EL (cell line): ENCODE data around the gene ARID3C.

Experiments used
- DNase-seq: peaks from one replicate; pipeline ENCODE4 v3.0.0-alpha.2; 2016

ARID3C gene

GRCh38 chr9:34592895-34593601 lies 35.8 kb downstream of the ARID3C start:
- no peak for DNase-seq

GRCh38 chr9:34591917-34592866 lies 36.7 kb downstream of the ARID3C start:
- no peak for DNase-seq

- DNase-seq: peak; percentile 75
These were observed 37.5 kb downstream of the ARID3C start for GRCh38 chr9:34591248-34591916.

GRCh38 chr9:34590381-34591247 lies 38.3 kb downstream of the ARID3C start:
- DNase-seq: no peak

GRCh38 chr9:34589636-34590380 lies 39.1 kb downstream of the ARID3C start, which contains the start of gene CNTFR:
Gene CNTFR (minus strand): TSS chr9:34589724. CDS start chr9:34568981, 20,743 bp downstream.
- DNase-seq: no peak

- DNase-seq: no peak
These were observed 39.9 kb downstream of the ARID3C start for GRCh38 chr9:34588671-34589635.

GRCh38 chr9:34587271-34587670 lies 41.6 kb downstream of the ARID3C start:
- no peak for DNase-seq

GRCh38 chr9:34585946-34586669 lies 42.8 kb downstream of the ARID3C start:
- DNase-seq: no peak

- no peak for DNase-seq
These were observed 43.9 kb downstream of the ARID3C start for GRCh38 chr9:34584970-34585369.

- DNase-seq: no peak
These were observed 46.1 kb downstream of the ARID3C start for GRCh38 chr9:34582787-34583186.

- DNase-seq: no peak
These were observed 47.5 kb downstream of the ARID3C start for GRCh38 chr9:34581318-34581717.

GRCh38 chr9:34580358-34580757 lies 48.5 kb downstream of the ARID3C start:
- DNase-seq: no peak

- no peak for DNase-seq
These were observed 49.1 kb downstream of the ARID3C start for GRCh38 chr9:34579808-34580163.

- DNase-seq: no peak
These were observed 49.6 kb downstream of the ARID3C start for GRCh38 chr9:34579104-34579807.

GRCh38 chr9:34578241-34579103 lies 50.4 kb downstream of the ARID3C start:
- peak; percentile 69 for DNase-seq

- no peak for DNase-seq
These were observed 51.2 kb downstream of the ARID3C start for GRCh38 chr9:34577400-34578240.
